Measurements from ENCODE around the gene ATG101. TPM values are rescaled to one million over a fixed set of nuclear protein-coding genes. Genes with fewer than 3 reads are reported as not detected.

The ATG101 gene
- total RNA-seq, 1 donor from 2014 or later, result 19.8 TPM

GRCh38 chr12:52126050-52126604 is 56.3 kb downstream of the ATG101 start:
- H3K4me2 ChIP-seq, result peak overlapping the region; percentile 65
- H4K20me1 ChIP-seq (ENCODE audit: low read depth), result no peaks in the 10 kb centered on the region
- no peaks in the 10 kb centered on the region for H3K36me3 ChIP-seq
- peak overlapping the region; percentile 85 for H3K27ac Mint-ChIP-seq
- H3K27ac ChIP-seq, result no peak overlapping the region
- H3K27me3 ChIP-seq, result no peaks in the 10 kb centered on the region
- H3K79me2 ChIP-seq (ENCODE audit: low read depth), result no peaks in the 10 kb centered on the region
- peaks cover 7% of the 10 kb centered on the region for H3K27me3 Mint-ChIP-seq (ENCODE audit: insufficient read depth, low read depth)
- no peaks in the 10 kb centered on the region for H3K9me3 Mint-ChIP-seq
- no peak for DNase-seq (ENCODE audit: low spot score)
- H3K4me3 Mint-ChIP-seq, result no peak overlapping the region
- TF ChIP-seq EZH2phosphoT487 (IDR thresholded peaks at IDR 0.05) (no peak), CTCF (IDR thresholded peaks at IDR 0.05) (no peak), EZH2 (IDR thresholded peaks at IDR 0.05) (no peak)
- no peak overlapping the region for H3K4me3 ChIP-seq
- peak overlapping the region; percentile 65 for H2AFZ ChIP-seq (replicated peaks)
- peaks cover 43% of the 10 kb centered on the region for H3K4me1 Mint-ChIP-seq
- peaks cover 17% of the 10 kb centered on the region for H3F3A ChIP-seq (ENCODE audit: low read depth)
- H3K9me3 ChIP-seq (ENCODE audit: low read depth), result no peaks in the 10 kb centered on the region
- no peaks in the 10 kb centered on the region for H3K36me3 Mint-ChIP-seq
- H3K4me1 ChIP-seq, result peaks cover 36% of the 10 kb centered on the region
- H3K9ac ChIP-seq, result no peak overlapping the region

Other genes with a start within 250 kb of the ATG101 start
- gene FIGNL2, start 221.3 kb upstream of the ATG101 start, total RNA-seq (ENCODE audit: low replicate concordance), result 9.3 and 25.1 TPM in 2 replicates
- gene ANKRD33, start 181.9 kb upstream of the ATG101 start, total RNA-seq (ENCODE audit: low replicate concordance), result 0.39 and 0.46 TPM in 2 replicates
- 0.22 and 2.0 TPM in 2 replicates for gene ACVRL1, start 162.5 kb upstream of the ATG101 start, total RNA-seq (ENCODE audit: low replicate concordance)
- 13.8 and 18.9 TPM in 2 replicates for gene ACVR1B, start 118.3 kb upstream of the ATG101 start, total RNA-seq (ENCODE audit: low replicate concordance)
- 1.1 and 7.4 TPM in 2 replicates for gene TAMALIN, start 63.0 kb upstream of the ATG101 start, total RNA-seq (ENCODE audit: low replicate concordance)
- 8.2 and 13.0 TPM in 2 replicates for gene NR4A1, start 18.5 kb upstream of the ATG101 start, total RNA-seq (ENCODE audit: low replicate concordance)
- gene SMIM41, start 9.7 kb downstream of the ATG101 start, total RNA-seq (ENCODE audit: low replicate concordance), result not detected in 2 replicates
- 0.12 TPM in 1 of 2 replicates, not detected in the other for gene KRT80, start 122.0 kb downstream of the ATG101 start, total RNA-seq (ENCODE audit: low replicate concordance)
- gene KRT7, start 163.3 kb downstream of the ATG101 start, total RNA-seq (ENCODE audit: low replicate concordance), result 3.2 TPM in 1 of 2 replicates, not detected in the other
- gene KRT86, start 204.7 kb downstream of the ATG101 start, total RNA-seq (ENCODE audit: low replicate concordance), result not detected in 2 replicates
- 0.09 TPM in 1 of 2 replicates, not detected in the other for gene KRT81, start 221.6 kb downstream of the ATG101 start, total RNA-seq (ENCODE audit: low replicate concordance)

Measured in neural progenitor cell (in vitro differentiated cells).